GM12891 (cell line): Measurements from ENCODE around the gene POP4.

ENCODE experiments used
- POLR2A ChIP-seq: IDR thresholded peaks from 2 replicates; pipeline ENCODE4 v1.6.1; 2011; ENCODE audit warnings: low read depth, low read length, control low read depth
- POLR2AphosphoS5 ChIP-seq: IDR thresholded peaks from 2 replicates; pipeline ENCODE4 v1.6.1; 2011; ENCODE audit warnings: low read depth, low read length, control low read depth

- TF ChIP-seq POLR2A (no peak), POLR2AphosphoS5 (no peak)
Measured at GRCh38 chr19:29590278-29590677, 15.8 kb upstream of the POP4 start.
